GM18867 (cell line): Measurements from ENCODE around the gene SEMA4B.
"Not testable (repeated sequence)": the region's sequence is repeated elsewhere in the genome, so short reads cannot be mapped to it uniquely, and the experiment has no call there.

Experiments used
- ATAC-seq: cut with Tn5 transposase; IDR thresholded peaks from one replicate; pipeline ENCODE4 v1.9.1; 2021; ENCODE audit warnings: mild to moderate bottlenecking, moderate library complexity; ENCODE audit not compliant: unreplicated experiment

SEMA4B gene

GRCh38 chr15:90181776-90182175 lies 19.4 kb upstream of the SEMA4B start:
- ATAC-seq = no peak

DNA sequence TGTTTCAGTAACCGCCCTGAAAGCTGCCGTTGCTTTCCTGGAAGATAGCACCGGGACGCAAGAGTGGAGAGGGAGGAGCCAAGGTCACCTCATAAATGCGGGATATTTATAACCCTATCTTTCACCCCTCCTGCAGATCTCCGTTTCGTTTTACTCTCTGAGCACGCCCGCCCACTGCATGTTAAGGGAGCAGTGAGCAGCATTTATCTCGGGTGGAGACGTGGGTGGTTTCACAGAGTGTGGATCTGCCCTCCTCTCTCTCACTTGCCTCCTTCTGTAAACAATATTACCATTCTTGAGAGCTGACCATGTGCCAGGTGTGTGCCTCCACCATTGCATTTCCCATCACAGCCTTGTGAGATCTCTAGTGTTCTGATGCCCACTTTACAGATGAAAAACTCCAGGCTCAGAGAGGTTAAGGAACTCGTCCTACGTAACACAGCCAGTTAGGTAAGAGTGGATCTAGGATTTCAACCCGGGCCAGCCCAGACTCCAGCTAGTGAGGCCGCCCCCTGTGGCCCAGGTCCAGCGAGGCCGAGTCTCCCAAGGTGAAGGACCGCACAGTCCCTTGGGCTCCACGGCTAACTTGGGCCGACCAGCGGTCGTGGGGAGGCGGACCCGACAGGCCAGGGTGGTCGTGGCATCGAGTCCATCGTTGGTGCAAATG lies 16.9 kb upstream of the SEMA4B start:
- peak; percentile 51 for ATAC-seq

GRCh38 chr15:90184786-90185704 lies 16.1 kb upstream of the SEMA4B start:
- peak; percentile 74 for ATAC-seq

GRCh38 chr15:90187257-90187868 lies 13.8 kb upstream of the SEMA4B start:
- no peak for ATAC-seq

GRCh38 chr15:90188065-90188464 lies 13.1 kb upstream of the SEMA4B start:
- ATAC-seq = not testable (repeated sequence)

- ATAC-seq = no peak
Measured at GRCh38 chr15:90188914-90189748, 12.0 kb upstream of the SEMA4B start.

DNA sequence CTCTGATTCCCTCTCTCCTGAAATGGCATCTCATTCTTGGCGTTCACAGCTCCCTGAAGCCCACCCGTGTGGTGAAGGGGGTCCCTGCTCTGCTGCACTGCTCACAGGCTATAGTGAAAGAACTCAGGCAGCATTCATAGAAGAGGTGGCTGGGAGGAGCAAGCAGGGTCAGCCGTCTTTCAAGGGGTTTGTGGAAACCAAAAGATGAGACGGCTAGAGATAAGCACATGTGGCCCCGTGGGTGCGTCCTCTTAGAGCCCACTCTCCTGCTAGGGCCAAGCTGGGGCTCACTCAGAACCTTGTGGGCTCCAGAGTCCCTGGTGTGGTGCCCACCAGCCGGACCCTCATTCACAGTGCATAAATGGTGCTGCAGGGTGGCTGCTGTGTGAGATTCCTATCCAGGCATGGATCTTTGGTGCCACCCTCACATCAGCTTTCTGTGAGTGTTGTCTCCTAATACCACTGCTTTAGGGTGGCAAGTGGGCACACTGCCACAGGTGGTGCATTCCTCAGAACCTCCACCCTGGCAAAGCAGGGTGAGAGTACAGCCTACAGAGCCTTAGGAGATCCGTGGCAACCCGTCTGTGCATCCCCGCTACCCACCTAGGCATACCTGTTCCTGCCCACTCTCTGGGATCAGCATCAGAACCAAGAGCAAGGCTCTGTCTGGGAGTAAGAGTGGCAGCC lies 11.2 kb upstream of the SEMA4B start:
- ATAC-seq = no peak

DNA sequence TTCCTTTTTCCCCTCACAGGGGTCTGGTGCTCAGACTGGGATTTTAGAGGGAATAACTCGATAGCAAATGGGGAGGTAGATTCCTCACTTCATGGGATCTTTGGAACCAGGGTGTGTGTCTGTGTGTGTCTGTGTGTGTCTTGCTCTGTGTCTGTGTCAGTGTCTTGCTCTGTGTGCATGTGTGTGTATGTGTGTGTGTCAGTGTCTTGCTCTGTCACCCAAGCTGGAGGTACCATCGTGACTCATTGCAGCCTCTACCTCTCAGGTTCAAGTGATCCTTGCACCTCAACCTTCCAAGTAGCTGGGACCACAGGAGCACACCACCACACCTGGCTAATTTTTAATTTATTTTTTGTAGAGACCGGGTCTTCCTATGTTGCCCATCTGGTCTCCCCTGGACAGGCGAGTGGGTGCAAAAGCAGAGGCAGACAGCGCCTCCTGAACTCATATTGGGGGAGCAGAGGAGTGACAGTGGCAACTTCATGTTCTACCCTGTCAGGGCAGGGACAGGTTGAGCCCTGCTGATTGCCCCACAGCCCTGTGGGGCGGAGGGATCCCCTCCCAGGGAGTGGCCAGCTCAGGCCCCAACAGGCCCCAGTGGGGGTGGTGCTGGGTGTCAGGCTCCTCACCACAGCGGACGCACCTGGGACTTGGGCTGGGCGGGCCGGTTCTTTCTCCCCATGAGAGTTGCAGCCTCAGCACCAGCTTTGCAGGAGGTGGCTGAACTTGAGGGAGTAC lies 10.4 kb upstream of the SEMA4B start:
- ATAC-seq = peak; percentile 69

DNA sequence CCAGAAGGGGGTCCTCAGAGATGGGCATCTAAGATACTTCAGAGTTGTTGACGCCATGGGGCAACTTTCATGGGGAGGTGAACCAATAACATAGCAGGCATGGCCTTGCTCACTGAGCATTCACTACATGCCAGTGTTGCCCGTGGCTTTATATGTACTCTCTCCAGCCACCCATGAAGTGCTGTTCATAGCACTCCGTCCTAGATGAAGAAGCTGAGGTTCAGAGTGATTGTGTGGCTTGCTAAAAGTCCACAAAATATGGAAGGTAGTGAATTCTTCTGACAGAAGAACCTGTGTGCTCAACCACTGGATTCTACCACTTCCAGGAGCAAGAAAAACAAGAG lies 9.8 kb upstream of the SEMA4B start:
- no peak for ATAC-seq

GRCh38 chr15:90191794-90192509 lies 9.2 kb upstream of the SEMA4B start:
- peak; percentile 63 for ATAC-seq

DNA sequence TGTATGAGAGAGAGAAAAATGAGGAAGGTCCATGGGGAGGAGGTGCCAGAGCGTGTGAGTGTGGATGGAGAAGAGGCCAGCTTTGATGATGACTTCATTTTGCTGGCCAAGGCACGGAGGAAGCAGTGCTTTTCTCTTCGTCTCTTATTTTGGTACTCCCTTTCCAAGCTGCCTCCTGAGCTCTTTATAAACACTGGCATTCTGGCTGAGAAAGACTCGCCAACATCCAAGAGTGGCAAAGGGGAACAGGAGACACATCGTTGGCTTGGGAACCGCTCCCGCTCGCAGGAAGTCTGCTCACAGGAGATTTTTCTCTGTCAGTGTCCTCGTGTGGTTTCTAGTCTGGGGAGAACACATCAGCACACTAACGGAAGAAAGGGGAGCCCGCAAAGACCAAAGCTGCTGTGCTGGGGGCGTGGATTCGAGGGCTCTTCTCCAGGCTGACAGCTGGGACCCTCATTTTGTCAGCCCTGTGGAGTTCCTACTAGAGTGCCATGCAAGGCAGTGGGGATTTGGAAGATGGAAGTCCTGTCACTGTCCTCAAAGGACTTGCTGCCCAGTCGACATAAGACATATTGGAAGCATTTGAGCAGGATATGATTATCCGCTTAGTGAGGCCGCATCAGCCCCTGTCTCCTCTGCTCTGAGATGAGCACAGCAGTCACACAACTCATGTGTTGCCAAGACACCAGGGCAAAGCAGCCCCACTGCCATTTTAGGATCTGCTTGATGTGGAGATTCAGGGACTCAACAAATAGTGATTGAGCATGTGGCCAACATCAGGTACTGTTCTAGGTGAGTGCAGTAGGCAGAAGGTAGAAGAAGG lies 8.0 kb upstream of the SEMA4B start:
- ATAC-seq = no peak

DNA sequence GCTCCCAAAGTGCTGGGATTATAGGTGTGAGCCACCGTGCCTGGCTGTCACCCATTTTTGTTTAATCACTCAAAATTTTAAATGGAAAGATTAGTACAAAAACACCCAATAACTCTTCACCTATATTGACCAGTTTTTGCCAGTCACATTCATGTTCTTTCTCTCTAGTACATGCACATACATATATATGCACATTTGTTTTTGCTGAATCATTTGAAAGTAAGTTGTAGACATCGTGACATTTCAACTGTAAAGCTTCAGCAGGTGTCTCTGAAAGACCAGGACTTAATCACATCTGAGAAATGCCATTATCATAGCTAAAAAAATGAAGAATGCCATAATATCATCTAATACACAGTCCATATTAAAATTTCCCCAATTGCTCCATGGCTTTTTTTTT lies 6.5 kb upstream of the SEMA4B start:
- no peak for ATAC-seq

- ATAC-seq = no peak
Measured at GRCh38 chr15:90200534-90201129, 498 bp upstream of the SEMA4B start.

DNA sequence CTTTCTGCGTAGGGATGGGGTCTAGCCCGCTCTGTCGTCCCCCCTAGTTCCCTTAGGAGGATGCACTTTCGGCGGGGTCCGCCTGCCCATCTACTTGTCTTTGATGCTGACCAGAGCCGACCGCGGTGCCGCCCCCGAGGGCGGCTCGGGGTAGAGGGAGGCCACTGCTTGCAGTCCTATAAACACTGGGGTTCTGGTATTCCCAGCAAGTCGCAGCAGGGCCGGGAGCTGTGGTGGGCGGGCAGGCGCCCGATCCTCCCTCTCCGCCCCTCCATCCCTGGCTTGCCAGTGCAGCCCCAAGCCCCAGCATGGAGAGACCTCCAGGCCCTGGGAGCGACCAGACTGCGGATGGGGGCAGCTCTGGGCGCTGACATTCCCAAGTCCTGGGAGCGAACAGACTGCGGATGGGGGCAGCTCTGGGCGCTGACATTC lies 830 bp downstream of the SEMA4B start:
- ATAC-seq = no peak

DNA sequence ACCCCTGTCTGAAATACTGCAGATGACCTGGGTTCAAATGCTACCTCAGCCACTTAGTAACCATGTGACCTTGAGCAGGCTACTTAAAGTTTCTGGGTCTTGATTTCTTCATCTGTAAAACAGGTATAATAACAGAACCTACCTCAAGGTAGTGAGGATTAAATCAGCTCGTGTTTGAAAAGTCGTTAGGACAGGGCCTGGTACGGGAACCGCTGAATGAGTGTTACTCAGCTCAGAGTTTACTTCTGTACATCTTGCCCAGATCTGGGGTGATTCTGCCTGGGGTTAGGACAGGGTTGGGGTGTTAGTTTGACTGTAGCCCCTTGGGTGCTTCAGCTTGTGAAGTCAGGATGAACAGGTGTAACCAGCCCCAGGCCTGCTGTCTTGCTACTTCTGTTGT lies 1.8 kb downstream of the SEMA4B start:
- no peak for ATAC-seq

GRCh38 chr15:90203473-90203872 lies 2.3 kb downstream of the SEMA4B start:
- ATAC-seq = no peak

- ATAC-seq = no peak
Measured at GRCh38 chr15:90203922-90204321, 2.8 kb downstream of the SEMA4B start.
